GM12892 (cell line): Measurements from ENCODE around the gene MTHFS.

Experiments used
- POLR2A ChIP-seq: IDR thresholded peaks from 2 replicates; pipeline ENCODE4 v1.6.1; 2011; ENCODE audit warnings: low read depth, low read length, control low read depth
- POLR2AphosphoS5 ChIP-seq: IDR thresholded peaks from 2 replicates; pipeline ENCODE4 v1.6.1; 2011; ENCODE audit warnings: low read depth, low read length, control low read depth
- TAF1 ChIP-seq: IDR thresholded peaks from 2 replicates; pipeline ENCODE4 v1.6.1; 2011; ENCODE audit warnings: low read depth, mild to moderate bottlenecking, control low read depth, low read length, borderline replicate concordance

DNA sequence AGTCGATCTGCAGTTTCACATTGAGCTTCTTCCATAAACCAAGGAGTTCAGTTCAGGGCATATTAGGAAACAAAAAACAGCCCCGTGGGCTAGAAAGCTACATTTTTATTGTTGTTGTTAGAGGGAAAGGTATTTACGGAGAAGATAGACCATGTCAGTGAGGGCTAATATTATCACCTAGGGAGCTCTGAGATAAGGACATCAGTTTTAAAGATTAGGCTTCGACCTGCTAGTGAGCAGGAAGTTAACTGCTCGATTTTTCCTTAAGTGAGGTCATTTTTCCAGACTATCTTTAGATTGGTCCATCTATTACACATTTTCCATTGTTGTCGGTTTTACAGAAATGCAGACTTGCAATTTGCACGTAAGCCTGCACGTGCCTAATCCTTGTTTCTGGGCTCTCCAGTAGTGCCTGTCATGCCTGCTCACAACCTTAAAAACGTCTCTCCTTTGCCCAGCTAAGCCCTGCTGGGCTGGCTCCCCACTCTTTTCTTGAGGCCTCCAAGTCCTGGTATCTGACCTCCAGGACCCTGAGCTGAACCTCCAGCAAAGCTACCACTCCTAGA, 72.6 kb downstream of the MTHFS start:
- TF ChIP-seq POLR2AphosphoS5 (no peak), POLR2A (no peak), TAF1 (no peak)
